ENCODE results near the gene ZDHHC11B.

DNA sequence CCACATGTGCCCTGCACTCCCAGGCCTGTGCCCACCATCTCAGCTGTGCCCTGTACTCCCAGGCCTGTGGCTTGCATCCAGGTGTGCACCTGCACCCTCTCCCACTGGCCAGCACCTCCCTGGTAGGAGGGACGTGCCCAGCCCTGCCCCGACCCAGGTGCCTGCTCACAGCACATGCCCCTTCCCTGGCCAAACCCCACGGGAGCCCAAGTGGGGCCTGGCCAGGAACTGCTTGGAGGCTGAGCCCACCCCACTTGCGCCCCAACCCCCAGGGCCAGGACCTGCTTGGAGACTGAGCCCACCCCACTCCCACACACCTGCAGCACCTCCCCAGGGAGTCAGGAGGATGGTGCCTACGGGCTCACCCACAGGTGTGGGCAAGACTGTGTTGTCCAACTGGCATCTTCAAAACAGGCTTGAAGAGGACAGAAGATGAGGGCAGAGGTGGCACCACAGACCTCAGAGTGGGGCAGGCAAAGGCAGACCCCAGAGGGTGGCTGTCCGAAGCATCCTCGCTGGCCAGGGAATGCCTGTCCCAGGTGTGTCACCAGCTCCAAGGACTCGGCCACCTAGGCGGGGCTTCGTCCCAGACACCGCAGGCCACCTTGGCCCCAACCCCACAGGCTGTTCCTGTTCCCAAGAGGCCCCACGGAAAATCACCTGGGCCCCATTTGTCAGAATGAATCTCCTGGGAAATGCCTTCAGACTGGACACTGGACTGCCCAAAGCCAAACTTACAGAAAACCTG lies 10.8 kb downstream of the ZDHHC11B start:
- TF ChIP-seq ELF4 (IDR thresholded peaks at IDR 0.05) (no peak), BHLHE40 (IDR thresholded peaks at IDR 0.05; ENCODE audit: borderline replicate concordance) (no peak), ZNF384 (IDR thresholded peaks at IDR 0.05) (no peak), CTBP1 (IDR thresholded peaks at IDR 0.05; ENCODE audit: borderline replicate concordance) (no peak), TARDBP (IDR thresholded peaks at IDR 0.05) (no peak), SP1 (IDR thresholded peaks at IDR 0.05) (no peak)
- TF ChIP-seq, protein P1, sequence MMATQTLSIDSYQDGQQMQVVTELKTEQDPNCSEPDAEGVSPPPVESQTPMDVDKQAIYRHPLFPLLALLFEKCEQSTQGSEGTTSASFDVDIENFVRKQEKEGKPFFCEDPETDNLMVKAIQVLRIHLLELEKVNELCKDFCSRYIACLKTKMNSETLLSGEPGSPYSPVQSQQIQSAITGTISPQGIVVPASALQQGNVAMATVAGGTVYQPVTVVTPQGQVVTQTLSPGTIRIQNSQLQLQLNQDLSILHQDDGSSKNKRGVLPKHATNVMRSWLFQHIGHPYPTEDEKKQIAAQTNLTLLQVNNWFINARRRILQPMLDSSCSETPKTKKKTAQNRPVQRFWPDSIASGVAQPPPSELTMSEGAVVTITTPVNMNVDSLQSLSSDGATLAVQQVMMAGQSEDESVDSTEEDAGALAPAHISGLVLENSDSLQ (IDR thresholded peaks at IDR 0.05) = no peak

Measured in HEK293T (cell line).